GM12864 (cell line): ENCODE measurements around the gene KRT13.

Experiments
- DNase-seq: peaks from one replicate; pipeline ENCODE4 v3.0.0-alpha.2; 2011; ENCODE audit warnings: low read depth
- H3K4me3 ChIP-seq: 2 replicates; pipeline ENCODE4 v1.5.1; 2011; ENCODE audit warnings: mild to moderate bottlenecking, low read depth, low read length, control low read depth
- CTCF ChIP-seq: IDR thresholded peaks from 2 replicates; pipeline ENCODE4 v1.5.1; 2011; ENCODE audit warnings: low read depth, mild to moderate bottlenecking, moderate library complexity, low read length, control low read depth, inconsistent platforms; ENCODE audit errors: missing control alignments

The KRT13 gene

GRCh38 chr17:41532947-41533570 is 27.6 kb upstream of the KRT13 start:
- DNase-seq = no peak
- no peak overlapping the region for H3K4me3 ChIP-seq
- no peak for TF ChIP-seq CTCF

- no peak for TF ChIP-seq CTCF
- DNase-seq = no peak
- no peak overlapping the region for H3K4me3 ChIP-seq
Measured at GRCh38 chr17:41531993-41532392, 26.6 kb upstream of the KRT13 start.

GRCh38 chr17:41530062-41531048 is 24.9 kb upstream of the KRT13 start:
- TF ChIP-seq CTCF = no peak
- H3K4me3 ChIP-seq = no peak overlapping the region
- DNase-seq = no peak

DNA sequence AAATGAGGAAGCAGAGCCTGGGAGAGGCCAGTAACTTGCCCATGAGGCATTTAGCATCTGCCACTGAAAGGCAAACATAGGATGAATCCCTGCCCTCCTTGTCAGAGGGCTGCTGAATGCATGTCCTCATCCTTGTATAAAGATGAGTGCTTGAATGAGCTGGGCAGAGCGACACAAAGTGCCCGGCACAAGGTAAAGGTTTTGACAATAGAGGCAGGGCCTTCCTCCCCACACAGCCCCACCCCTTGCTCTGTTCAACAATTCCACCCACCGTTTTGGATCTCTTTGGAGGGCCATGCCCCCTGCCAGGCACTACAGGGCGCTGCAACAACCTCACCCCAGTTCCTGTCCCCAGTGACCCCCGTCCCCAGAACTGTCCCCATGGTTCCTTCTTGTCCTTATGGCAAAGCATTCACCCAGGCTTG is 24.1 kb upstream of the KRT13 start:
- no peak for DNase-seq
- no peak overlapping the region for H3K4me3 ChIP-seq
- no peak for TF ChIP-seq CTCF

DNA sequence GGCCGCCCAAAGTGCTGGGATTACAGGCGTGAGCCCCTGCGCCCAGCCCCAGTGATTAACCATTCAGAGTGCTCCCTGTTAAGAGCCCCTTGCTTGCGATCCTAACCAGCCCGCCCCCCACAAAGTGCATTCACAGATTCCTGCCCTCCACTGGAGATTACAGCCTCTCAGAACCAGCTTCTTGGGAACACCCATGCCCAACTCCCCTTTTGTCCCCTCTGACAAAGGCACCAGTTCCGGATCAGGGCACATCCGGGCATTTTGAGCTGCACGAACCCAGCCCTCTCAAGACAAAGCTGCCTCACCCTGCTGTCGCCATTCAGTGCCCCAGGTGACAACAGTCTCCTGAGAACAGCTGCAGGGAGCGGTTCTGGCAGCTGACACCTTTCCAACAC is 23.5 kb upstream of the KRT13 start:
- no peak overlapping the region for H3K4me3 ChIP-seq

More for the DNA sequence above, 23.5 kb upstream of the KRT13 start:
- DNase-seq = no peak
- TF ChIP-seq CTCF = no peak
